ENCODE data around the gene SNCAIP. TPM values are rescaled to one million over a fixed set of nuclear protein-coding genes. Genes with fewer than 3 reads are reported as not detected.

The SNCAIP gene
- total RNA-seq, 1 donor from 2014 or later, result 1.2 TPM

DNA sequence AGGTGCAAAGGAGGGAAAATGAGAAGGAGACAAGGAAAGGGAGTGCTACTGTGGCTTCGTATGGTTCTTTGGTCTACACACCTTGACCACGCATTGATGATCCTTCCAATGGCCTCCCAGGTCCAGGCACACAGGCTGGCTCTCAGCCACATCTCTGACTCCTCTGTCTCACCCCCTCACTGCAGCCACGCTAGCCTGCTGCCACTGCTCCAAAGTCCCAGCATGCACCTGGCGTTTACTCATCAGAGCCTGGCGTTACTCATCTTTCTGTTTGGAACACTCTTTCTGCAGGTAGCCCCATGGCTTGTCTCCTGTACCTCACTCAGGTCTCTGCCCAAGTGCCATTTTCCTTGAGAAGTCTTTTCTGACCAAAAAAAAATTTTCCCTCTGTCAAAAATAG, 195.5 kb downstream of the SNCAIP start:
- no peak for ATAC-seq (ENCODE audit: poor library complexity)

DNA sequence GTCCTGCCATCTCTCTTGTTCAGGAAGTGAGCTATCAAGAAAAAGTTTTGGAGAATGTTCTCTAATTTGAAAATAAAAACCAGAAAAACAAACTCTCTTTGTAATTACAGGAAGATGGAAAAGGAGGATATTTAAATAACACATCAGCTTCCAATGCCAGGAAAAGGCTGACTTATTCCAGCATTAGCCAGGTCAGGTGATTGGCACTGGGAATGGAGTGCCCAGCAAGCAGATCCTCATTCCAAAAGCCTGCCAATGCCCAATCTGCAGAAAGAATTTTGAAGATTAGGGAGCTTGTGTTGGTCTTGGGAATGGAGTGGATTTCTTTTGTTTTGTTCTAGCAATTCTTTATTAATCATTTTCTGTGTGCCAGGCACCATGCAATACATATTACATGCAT, 196.6 kb downstream of the SNCAIP start:
- ATAC-seq (ENCODE audit: poor library complexity) (no peak), DNase-seq (no peak)
- intact Hi-C loops (cut with DNase I), result loop anchor here (10.0 kb wide), 1 partner anchor 836 kb away; no protein-coding TSS in a partner anchor

More for the DNA sequence above, 195.5 kb downstream of the SNCAIP start:
- no peak for DNase-seq
- intact Hi-C loops (cut with DNase I), result loop anchor here (10.0 kb wide), 1 partner anchor 837 kb away; no protein-coding TSS in a partner anchor

Other genes with a start within 250 kb of the SNCAIP start
- gene LOX, start 234.0 kb upstream of the SNCAIP start, total RNA-seq, result 3.1 TPM
- gene ZNF474, start 182.7 kb upstream of the SNCAIP start, total RNA-seq, result not detected

Data from Right ventricle myocardium superior (tissue), 1 donor.